Mucosa of descending colon (tissue), 3 donors: ENCODE results near the gene NADK. TPM values are rescaled to one million over a fixed set of nuclear protein-coding genes. Genes with fewer than 3 reads are reported as not detected.
"Not testable (repeated sequence)": the region's sequence is repeated elsewhere in the genome, so short reads cannot be mapped to it uniquely, and the experiment has no call there.

ENCODE experiments used
- ATAC-seq: fragments of 200-7000 bp; cut with Tn5 transposase; one replicate; pipeline ENCODE4 v1.9.1; 2020; ENCODE audit warnings: mild to moderate bottlenecking, moderate library complexity
- DNase-seq, 3 donors: peaks; one replicate each; pipeline ENCODE4 v3.0.0-alpha.2; 2020
- H3K36me3 ChIP-seq: fragments of 200-600 bp; one replicate; pipeline ENCODE4 v1.8.0; 2021; ENCODE audit warnings: low read depth, mild to moderate bottlenecking
- H3K4me1 ChIP-seq: fragments of 200-600 bp; one replicate; pipeline ENCODE4 v1.8.0; 2021; ENCODE audit warnings: low read depth, mild to moderate bottlenecking
- H3K4me3 ChIP-seq: fragments of 200-600 bp; one replicate; pipeline ENCODE4 v1.8.0; 2021; ENCODE audit warnings: mild to moderate bottlenecking
- H3K9me3 ChIP-seq: fragments of 200-600 bp; one replicate; pipeline ENCODE4 v1.8.0; 2021; ENCODE audit warnings: mild to moderate bottlenecking
- intact Hi-C, 2 donors: fragments of 100-400 bp; cut with DNase I in 1 of 2; cut with micrococcal nuclease in 1 of 2; formaldehyde crosslinking; loops; one replicate each; pipeline versions ENCODE4 v1.11.0 to v1.11.1; 2022; cut with DNase I, micrococcal nuclease
- total RNA-seq, 3 donors: library from RNA; stranded (reverse); fragmentation: NEBNext Ultra II Directional in 2 of 3; extraction: Animal tissue kit (Norgen Biotek cat#: 25700) in 2 of 3; gene quantifications; one replicate each; pipeline versions ENCODE4 v1.2.1 to v1.2.4, GENCODE V29; 2021 to 2023
- TF ChIP-seq, protein P1 (sequence below): fragments of 200-600 bp; IDR thresholded peaks from one replicate; pipeline ENCODE4 v1.8.0; 2022; ENCODE audit warnings: antibody characterized with exemption, mild to moderate bottlenecking
- donor health status: DM: no; HTN: no; CAD: no; lungs with moderate emphysema.
- donor health status: DM: no; HTN: no; CAD: no.
- donor health status: DM: no; HTN: yes; CAD: no.

NADK gene
- total RNA-seq, 3 donors from 2014 or later = 116 to 160 (median 129) TPM

GRCh38 chr1:1703796-1704195 lies 74.5 kb downstream of the NADK start:
- Histone ChIP-seq H3K9me3 (no peaks in the 10 kb centered on the region), H3K36me3 (peaks cover 4% of the 10 kb centered on the region), H3K4me1 (peaks cover 4% of the 10 kb centered on the region), H3K4me3 (no peak overlapping the region)
- ATAC-seq = no peak
- intact Hi-C loops = no loop called here
- peak in 2 of 3 donors; percentile 24 to 51 for DNase-seq
- TF ChIP-seq, protein P1, sequence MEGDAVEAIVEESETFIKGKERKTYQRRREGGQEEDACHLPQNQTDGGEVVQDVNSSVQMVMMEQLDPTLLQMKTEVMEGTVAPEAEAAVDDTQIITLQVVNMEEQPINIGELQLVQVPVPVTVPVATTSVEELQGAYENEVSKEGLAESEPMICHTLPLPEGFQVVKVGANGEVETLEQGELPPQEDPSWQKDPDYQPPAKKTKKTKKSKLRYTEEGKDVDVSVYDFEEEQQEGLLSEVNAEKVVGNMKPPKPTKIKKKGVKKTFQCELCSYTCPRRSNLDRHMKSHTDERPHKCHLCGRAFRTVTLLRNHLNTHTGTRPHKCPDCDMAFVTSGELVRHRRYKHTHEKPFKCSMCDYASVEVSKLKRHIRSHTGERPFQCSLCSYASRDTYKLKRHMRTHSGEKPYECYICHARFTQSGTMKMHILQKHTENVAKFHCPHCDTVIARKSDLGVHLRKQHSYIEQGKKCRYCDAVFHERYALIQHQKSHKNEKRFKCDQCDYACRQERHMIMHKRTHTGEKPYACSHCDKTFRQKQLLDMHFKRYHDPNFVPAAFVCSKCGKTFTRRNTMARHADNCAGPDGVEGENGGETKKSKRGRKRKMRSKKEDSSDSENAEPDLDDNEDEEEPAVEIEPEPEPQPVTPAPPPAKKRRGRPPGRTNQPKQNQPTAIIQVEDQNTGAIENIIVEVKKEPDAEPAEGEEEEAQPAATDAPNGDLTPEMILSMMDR = no peak

- intact Hi-C loops, H3K36me3 ChIP-seq, H3K4me1 ChIP-seq, H3K4me3 ChIP-seq, H3K9me3 ChIP-seq, ATAC-seq: not testable (repeated sequence)
- peak in 1 of 3 donors; percentile 21 for DNase-seq
Measured at GRCh38 chr1:1702506-1702905, 75.8 kb downstream of the NADK start.

Other genes with a start within 250 kb of the NADK start
- 10 to 100 TPM in 1 of 3 donors, 1 to 10 TPM in 1, not detected in 1; 1.5 to 12.2 TPM for gene TMEM240, start 237.8 kb downstream of the NADK start, total RNA-seq
- gene SSU72, start 203.6 kb downstream of the NADK start, total RNA-seq = 100 to 1,000 TPM; 117 to 123 (median 120) TPM
- 1 to 10 TPM; 1.2 to 3.2 (median 3.1) TPM for gene FNDC10, start 178.3 kb downstream of the NADK start, total RNA-seq
- gene MIB2, start 163.0 kb downstream of the NADK start, total RNA-seq = 100 to 1,000 TPM in 2 of 3 donors, 10 to 100 TPM in 1; 67.8 to 118 (median 109) TPM
- 1 to 10 TPM; 7.2 to 8.7 (median 7.4) TPM for gene MMP23B, start 146.3 kb downstream of the NADK start, total RNA-seq
- 10 to 100 TPM; 31.9 to 45.6 (median 36.8) TPM for gene CDK11B, start 119.5 kb downstream of the NADK start, total RNA-seq
- 10 to 100 TPM; 32.4 to 75.2 (median 73.8) TPM for gene SLC35E2B, start 85.7 kb downstream of the NADK start, total RNA-seq
- gene CDK11A, start 54.1 kb downstream of the NADK start, total RNA-seq = 10 to 100 TPM; 67.1 to 91.0 (median 83.5) TPM
- gene GNB1, start 112.6 kb upstream of the NADK start, total RNA-seq = 100 to 1,000 TPM; 314 to 329 (median 318) TPM
- gene CALML6, start 136.8 kb upstream of the NADK start, total RNA-seq = 1 to 10 TPM in 1 of 3 donors, under 1 TPM in 2; 0.32 to 1.2 (median 0.43) TPM
- gene TMEM52, start 140.8 kb upstream of the NADK start, total RNA-seq = 1 to 10 TPM; 1.8 to 4.0 (median 3.0) TPM
- gene CFAP74, start 225.3 kb upstream of the NADK start, total RNA-seq = under 1 TPM in 2 of 3 donors, not detected in 1; 0.06 to 0.13 TPM
- not detected for gene GABRD, start 240.9 kb upstream of the NADK start, total RNA-seq